ENCODE data around the gene LRP1B.

Gene LRP1B

GRCh38 chr2:140797718-140798117 lies 1333.1 kb downstream of the LRP1B start:
- peak overlapping the region; percentile 49; the same call in 1 of the 2 replicates for H3K27ac ChIP-seq (ENCODE audit: low read length)
- H3K9me2 ChIP-seq (replicated peaks; ENCODE audit: insufficient read depth, low read length), result no peaks in the 10 kb centered on the region
- H3K4me1 ChIP-seq (ENCODE audit: low read length), result peaks cover 10% of the 10 kb centered on the region
- peak overlapping the region; percentile 4; the same call in 1 of the 2 replicates for H3K4me3 ChIP-seq (ENCODE audit: low read length)
- H3K9me3 ChIP-seq (replicated peaks; ENCODE audit: insufficient read depth, low read length), result no peaks in the 10 kb centered on the region
- no peak overlapping the region for H3K9ac ChIP-seq (ENCODE audit: low read length)
- H2AFZ ChIP-seq (ENCODE audit: low read length), result peak overlapping the region; percentile 5; the same call in 1 of the 2 replicates
- peaks cover 3% of the 10 kb centered on the region for H3F3A ChIP-seq (ENCODE audit: insufficient read depth, low read length)
- TF ChIP-seq EZH2phosphoT487 (IDR thresholded peaks at IDR 0.05; ENCODE audit: low read length) (no peak), EZH2 (optimal IDR thresholded peaks at IDR 0.05; ENCODE audit: low read depth, low read length) (no peak)
- TF ChIP-seq, protein P1, sequence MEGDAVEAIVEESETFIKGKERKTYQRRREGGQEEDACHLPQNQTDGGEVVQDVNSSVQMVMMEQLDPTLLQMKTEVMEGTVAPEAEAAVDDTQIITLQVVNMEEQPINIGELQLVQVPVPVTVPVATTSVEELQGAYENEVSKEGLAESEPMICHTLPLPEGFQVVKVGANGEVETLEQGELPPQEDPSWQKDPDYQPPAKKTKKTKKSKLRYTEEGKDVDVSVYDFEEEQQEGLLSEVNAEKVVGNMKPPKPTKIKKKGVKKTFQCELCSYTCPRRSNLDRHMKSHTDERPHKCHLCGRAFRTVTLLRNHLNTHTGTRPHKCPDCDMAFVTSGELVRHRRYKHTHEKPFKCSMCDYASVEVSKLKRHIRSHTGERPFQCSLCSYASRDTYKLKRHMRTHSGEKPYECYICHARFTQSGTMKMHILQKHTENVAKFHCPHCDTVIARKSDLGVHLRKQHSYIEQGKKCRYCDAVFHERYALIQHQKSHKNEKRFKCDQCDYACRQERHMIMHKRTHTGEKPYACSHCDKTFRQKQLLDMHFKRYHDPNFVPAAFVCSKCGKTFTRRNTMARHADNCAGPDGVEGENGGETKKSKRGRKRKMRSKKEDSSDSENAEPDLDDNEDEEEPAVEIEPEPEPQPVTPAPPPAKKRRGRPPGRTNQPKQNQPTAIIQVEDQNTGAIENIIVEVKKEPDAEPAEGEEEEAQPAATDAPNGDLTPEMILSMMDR (IDR thresholded peaks at IDR 0.05; ENCODE audit: low read length), result no peak
- no peaks in the 10 kb centered on the region for H4K20me1 ChIP-seq (ENCODE audit: insufficient read depth, low read length)
- H3K4me2 ChIP-seq (ENCODE audit: low read depth, low read length), result peak overlapping the region; percentile 57
- H3K36me3 ChIP-seq (replicated peaks; ENCODE audit: insufficient read depth, low read length), result no peaks in the 10 kb centered on the region
- no peaks in the 10 kb centered on the region for H3K79me2 ChIP-seq (ENCODE audit: low read length)
- peak; percentile 64 for DNase-seq
- no peaks in the 10 kb centered on the region for H3K27me3 ChIP-seq (replicated peaks; ENCODE audit: insufficient read depth, low read length)

- no peaks in the 10 kb centered on the region for H3K36me3 ChIP-seq (replicated peaks; ENCODE audit: insufficient read depth, low read length)
- no peak for TF ChIP-seq EZH2phosphoT487 (IDR thresholded peaks at IDR 0.05; ENCODE audit: low read length)
- H3K27me3 ChIP-seq (replicated peaks; ENCODE audit: insufficient read depth, low read length), result no peaks in the 10 kb centered on the region
- H3F3A ChIP-seq (ENCODE audit: insufficient read depth, low read length), result no peaks in the 10 kb centered on the region
- H3K4me1 ChIP-seq (ENCODE audit: low read length), result no peaks in the 10 kb centered on the region
- H3K9me3 ChIP-seq (replicated peaks; ENCODE audit: insufficient read depth, low read length), result no peaks in the 10 kb centered on the region
- no peak overlapping the region for H3K4me3 ChIP-seq (ENCODE audit: low read length)
- H3K27ac ChIP-seq (ENCODE audit: low read length), result no peak overlapping the region
- no peak overlapping the region for H3K9ac ChIP-seq (ENCODE audit: low read length)
- H4K20me1 ChIP-seq (ENCODE audit: insufficient read depth, low read length), result no peaks in the 10 kb centered on the region
- no peaks in the 10 kb centered on the region for H3K9me2 ChIP-seq (replicated peaks; ENCODE audit: insufficient read depth, low read length)
- no peak for DNase-seq
- no peak overlapping the region for H2AFZ ChIP-seq (ENCODE audit: low read length)
- H3K4me2 ChIP-seq (ENCODE audit: low read depth, low read length), result no peak overlapping the region
- H3K79me2 ChIP-seq (ENCODE audit: low read length), result no peaks in the 10 kb centered on the region
These were observed 1339.0 kb downstream of the LRP1B start for GRCh38 chr2:140791802-140792201.

GRCh38 chr2:140786585-140786984 lies 1344.2 kb downstream of the LRP1B start:
- no peak for DNase-seq
- no peak overlapping the region for H3K4me3 ChIP-seq (ENCODE audit: low read length)
- TF ChIP-seq, protein P1 (IDR thresholded peaks at IDR 0.05; ENCODE audit: low read length), result no peak
- TF ChIP-seq EZH2 (optimal IDR thresholded peaks at IDR 0.05; ENCODE audit: low read depth, low read length) (no peak), EZH2phosphoT487 (IDR thresholded peaks at IDR 0.05; ENCODE audit: low read length) (no peak)
- H3K4me1 ChIP-seq (ENCODE audit: low read length), result no peaks in the 10 kb centered on the region
- no peak overlapping the region for H3K9ac ChIP-seq (ENCODE audit: low read length)
- H3K27me3 ChIP-seq (replicated peaks; ENCODE audit: insufficient read depth, low read length), result no peaks in the 10 kb centered on the region
- no peaks in the 10 kb centered on the region for H3F3A ChIP-seq (ENCODE audit: insufficient read depth, low read length)
- no peak overlapping the region for H3K27ac ChIP-seq (ENCODE audit: low read length)
- no peaks in the 10 kb centered on the region for H3K36me3 ChIP-seq (replicated peaks; ENCODE audit: insufficient read depth, low read length)
- no peak overlapping the region for H2AFZ ChIP-seq (ENCODE audit: low read length)
- no peaks in the 10 kb centered on the region for H4K20me1 ChIP-seq (ENCODE audit: insufficient read depth, low read length)
- H3K9me2 ChIP-seq (replicated peaks; ENCODE audit: insufficient read depth, low read length), result no peaks in the 10 kb centered on the region
- no peaks in the 10 kb centered on the region for H3K9me3 ChIP-seq (replicated peaks; ENCODE audit: insufficient read depth, low read length)
- no peak overlapping the region for H3K4me2 ChIP-seq (ENCODE audit: low read depth, low read length)
- H3K79me2 ChIP-seq (ENCODE audit: low read length), result no peaks in the 10 kb centered on the region

DNA sequence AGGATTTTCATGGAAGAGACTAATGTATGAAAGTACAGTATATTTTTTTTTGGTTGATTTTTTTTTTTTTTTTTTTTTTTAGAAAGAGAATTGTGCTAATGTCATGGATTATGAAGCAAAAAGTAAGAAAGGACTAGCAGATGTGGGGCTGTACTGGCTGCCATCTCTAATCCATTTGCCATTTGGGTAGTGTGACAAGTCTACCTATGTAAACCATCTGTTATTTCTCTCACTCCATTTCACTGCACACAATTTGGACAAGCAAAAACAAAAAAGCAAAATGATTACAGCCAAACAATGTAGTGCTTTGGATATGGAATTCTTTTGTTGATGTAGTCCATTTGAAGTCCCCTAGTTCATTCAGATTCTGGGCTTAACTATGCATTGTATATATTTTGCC lies 1355.4 kb downstream of the LRP1B start:
- Histone ChIP-seq H2AFZ (ENCODE audit: low read length) (no peak overlapping the region), H3K27me3 (replicated peaks; ENCODE audit: insufficient read depth, low read length) (no peaks in the 10 kb centered on the region), H3K4me1 (ENCODE audit: low read length) (peaks cover 4% of the 10 kb centered on the region; the same call in 1 of the 2 replicates), H3K27ac (ENCODE audit: low read length) (no peak overlapping the region), H3K4me2 (ENCODE audit: low read depth, low read length) (no peak overlapping the region), H4K20me1 (ENCODE audit: insufficient read depth, low read length) (no peaks in the 10 kb centered on the region), H3K9ac (ENCODE audit: low read length) (no peak overlapping the region), H3K9me2 (replicated peaks; ENCODE audit: insufficient read depth, low read length) (no peaks in the 10 kb centered on the region), H3K36me3 (replicated peaks; ENCODE audit: insufficient read depth, low read length) (no peaks in the 10 kb centered on the region), H3K79me2 (ENCODE audit: low read length) (no peaks in the 10 kb centered on the region), H3F3A (ENCODE audit: insufficient read depth, low read length) (no peaks in the 10 kb centered on the region), H3K9me3 (replicated peaks; ENCODE audit: insufficient read depth, low read length) (no peaks in the 10 kb centered on the region), H3K4me3 (ENCODE audit: low read length) (no peak overlapping the region)
- no peak for DNase-seq
- no peak for TF ChIP-seq EZH2phosphoT487 (IDR thresholded peaks at IDR 0.05; ENCODE audit: low read length)
- TF ChIP-seq EZH2 (optimal IDR thresholded peaks at IDR 0.05; ENCODE audit: low read depth, low read length), result no peak
- TF ChIP-seq, protein P1 (IDR thresholded peaks at IDR 0.05; ENCODE audit: low read length), result no peak
